CD4-positive, alpha-beta T cell treated with Interleukin-6 at 100 ng/mL for 8 hours (primary cell): ENCODE data around the gene RASGRP2.

Source experiments
- DNase-seq: peaks from one replicate; pipeline ENCODE4 v3.0.0-alpha.2; 2020; ENCODE audit warnings: mixed read lengths, low spot score

The RASGRP2 gene

DNA sequence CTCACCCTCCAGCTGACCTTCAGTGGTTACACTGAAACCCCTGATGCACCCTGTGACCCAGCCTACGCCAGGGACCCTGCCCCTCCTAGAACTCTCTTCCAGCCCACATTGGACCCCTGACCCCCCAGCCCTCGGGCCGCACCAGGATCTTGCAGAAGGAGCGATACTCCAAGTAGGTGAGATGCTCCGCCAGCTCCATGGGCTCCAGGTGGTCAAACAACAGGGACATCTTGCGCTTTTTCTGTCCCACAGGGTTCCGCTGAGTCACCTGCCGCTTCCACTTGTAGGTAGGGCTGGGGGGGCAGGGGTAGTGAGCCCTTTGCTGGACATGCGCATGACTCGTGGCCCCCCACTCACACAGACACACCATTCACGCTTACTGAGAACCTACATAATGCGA, 4.1 kb downstream of the RASGRP2 start:
- no peak for DNase-seq

DNA sequence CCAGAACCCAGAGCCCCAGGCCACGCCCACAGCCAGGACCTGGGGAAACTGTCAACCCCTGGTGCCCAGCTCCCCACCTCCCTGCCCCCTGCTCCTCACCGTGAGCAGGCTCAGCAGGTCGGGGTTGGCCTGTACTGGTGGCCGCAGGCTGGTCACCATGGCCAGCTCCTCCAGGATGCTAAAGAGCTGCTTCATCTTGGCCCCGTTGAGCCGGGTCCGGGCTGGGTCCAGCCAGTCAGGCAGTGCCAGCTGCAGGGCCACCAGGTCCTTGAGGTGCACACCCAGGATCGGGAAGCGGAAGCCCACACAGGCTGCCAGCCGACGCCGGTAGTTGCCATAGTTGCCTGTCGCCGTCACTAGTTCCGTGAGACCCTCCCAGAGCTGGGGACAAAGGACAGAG, 7.3 kb downstream of the RASGRP2 start:
- no peak for DNase-seq

DNA sequence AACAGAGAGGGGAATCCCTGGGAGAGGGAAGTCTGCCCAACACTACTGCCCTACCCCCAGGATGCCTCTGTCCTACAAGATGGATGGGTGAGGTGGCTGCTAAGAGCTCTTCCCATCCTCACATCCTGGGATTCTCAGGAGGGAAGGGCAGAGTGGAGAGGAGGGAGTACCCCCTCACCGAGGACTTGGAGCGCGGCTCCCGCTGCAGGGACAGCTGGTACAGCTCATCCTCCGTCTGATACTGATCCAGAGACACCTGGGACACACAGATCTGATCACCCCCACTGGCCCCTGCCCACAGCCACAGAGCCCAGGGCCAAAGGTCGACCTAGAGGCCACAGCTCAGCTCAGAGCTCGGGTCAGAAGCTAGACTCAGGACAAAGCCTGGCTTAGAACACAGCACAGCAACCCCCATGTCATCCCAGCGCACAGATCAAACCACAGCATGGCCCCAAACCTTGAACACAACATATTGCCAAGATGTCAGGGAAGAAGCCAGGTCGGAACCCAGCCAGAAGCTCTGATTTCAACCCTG, 8.2 kb downstream of the RASGRP2 start:
- DNase-seq: no peak

DNA sequence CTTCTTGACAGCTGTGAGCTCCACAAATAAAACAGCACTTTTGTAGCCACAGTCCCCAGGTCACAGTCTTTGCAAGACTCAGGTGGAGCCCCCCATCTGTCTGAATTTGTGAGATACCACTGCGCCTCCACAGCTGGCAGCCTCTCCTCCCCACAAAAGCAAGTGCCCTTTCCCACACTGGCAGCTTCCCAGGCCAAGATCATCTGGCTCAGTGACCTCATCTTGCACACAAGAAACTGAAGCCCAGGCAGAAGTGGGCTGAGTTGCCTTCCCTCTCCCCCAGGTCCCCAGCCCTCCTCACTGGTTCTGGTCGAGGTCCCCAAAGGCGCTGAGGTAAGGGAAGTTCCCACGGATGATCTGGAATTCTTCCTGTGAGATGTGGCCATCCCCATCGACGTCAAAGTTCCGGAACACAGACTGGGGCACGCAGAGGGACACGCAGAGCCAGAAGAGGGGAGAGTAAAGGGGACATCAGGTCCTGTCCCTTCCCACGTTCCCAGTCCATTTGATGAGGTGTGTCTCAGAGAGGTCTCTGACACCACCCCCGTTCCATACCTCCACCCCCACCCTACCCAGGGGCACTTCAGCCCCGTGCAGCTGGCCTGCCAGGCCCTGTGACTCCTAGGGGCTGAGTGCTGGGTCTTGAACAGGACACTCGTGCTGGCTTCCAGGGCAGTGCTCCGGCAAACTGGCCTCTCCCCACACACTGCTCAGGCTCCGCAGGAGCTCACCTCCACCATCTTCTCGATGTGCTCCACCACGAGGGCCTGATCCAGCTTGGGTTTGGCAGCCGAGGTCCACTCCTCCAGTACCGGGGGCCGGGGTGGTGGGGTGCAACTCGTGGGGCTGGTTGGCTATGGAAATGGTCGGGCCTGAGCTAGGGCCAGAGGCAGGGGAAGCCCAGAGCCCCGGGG, 8.9 kb downstream of the RASGRP2 start:
- no peak for DNase-seq

DNA sequence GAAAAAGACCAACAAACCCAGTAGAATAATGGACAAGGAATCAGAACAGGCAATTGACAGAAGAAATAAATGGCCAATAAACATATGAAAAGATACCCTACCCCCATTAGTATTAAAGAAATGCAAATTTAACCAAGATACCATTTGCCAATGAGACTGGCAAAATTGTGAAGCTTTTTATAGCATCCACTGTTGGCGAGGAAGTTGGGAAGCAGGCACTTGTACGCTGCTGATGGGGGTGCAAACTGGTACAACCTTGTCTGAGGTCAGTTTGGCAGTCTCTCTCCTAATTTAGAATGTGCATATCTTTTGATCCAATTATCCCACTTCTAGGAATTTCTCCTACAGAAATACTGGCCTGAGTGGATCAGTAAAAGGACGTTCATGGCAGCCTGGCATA, 12.3 kb downstream of the RASGRP2 start:
- no peak for DNase-seq

DNA sequence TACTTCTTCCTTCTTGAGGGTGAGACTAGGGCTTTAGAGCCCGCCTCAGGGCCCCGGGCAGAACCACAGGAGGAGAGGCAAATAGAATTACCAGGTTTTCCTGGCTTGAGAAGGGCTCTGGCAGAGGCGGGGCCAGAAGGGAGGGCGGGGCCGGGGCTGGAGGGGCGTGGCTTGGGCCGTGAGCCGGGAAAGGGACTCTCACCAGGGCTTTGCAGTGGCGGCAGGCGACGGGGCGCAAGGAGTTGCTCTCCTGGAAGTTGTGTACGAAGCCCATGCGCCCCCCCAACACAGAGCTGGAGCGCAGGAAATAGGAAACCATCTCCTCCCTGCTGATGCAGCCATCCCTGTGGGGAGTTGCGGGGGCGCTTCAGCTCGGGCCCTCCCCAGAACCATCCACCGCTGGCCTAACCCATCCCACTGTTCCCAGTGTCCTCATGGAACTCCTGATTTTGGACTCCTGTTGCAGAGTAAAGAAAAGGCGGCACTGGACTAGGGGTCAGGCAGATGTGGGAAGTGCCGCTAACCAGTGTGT, 14.0 kb downstream of the RASGRP2 start:
- no peak for DNase-seq

DNA sequence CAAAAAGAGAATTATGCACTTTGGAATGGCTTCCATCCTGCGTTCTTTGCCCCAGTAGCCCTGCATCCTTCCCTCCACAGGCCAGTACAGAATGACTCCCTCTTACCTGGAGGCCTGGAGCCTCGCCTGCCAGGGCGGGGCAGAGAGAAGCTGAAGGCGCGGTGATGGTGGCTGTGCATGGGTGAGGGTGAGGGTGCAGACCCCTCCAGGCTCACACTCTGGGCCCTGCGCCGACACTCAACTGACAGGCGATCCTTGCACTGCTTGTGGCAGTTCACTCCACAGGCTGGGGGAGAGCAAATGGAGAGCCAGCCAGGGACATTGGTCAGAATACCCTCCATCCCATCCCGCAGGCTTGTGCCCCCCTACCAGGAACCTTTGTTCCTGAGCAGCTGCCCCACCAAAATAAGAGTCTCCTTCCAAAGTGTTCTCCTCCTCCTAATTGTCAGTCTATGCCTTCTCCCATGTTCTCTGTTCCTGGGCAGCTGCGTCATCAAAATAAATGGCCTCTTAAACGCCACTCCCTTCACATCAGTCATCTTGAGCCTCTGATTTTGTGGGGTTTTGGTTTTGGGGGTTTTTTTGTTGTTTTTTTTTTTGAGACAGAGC, 15.1 kb downstream of the RASGRP2 start:
- DNase-seq: no peak

DNA sequence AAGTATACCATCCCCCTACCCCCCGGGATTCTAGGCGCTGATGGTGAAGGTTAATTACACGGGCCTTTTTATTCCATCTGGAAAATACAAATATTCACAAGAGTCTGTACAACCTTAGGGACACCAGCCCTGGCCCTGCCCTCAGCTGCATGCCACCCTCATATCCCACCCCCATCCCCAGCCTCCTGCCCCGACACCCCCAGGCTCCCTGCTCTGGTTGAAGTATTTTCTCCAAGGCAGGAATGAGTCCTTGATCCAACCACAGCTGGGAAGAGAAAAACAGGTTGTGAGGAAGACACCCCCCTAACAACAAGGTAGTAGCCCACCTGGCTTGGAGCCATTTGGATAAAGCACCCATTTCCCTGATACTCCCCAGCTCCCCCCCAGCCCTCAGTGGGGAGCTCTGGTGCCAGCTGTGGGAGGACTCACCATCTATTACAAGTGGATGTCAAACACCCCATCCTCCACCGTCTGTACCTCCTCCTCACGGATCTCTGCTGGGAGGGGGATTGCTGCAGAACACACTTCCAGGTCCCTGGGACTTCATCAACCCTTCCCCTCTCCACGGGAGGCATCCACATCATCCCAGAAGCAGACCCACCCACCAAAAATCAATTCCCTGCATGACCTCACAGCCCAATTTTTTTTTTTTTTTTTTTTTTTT, 16.9 kb downstream of the RASGRP2 start:
- no peak for DNase-seq

DNA sequence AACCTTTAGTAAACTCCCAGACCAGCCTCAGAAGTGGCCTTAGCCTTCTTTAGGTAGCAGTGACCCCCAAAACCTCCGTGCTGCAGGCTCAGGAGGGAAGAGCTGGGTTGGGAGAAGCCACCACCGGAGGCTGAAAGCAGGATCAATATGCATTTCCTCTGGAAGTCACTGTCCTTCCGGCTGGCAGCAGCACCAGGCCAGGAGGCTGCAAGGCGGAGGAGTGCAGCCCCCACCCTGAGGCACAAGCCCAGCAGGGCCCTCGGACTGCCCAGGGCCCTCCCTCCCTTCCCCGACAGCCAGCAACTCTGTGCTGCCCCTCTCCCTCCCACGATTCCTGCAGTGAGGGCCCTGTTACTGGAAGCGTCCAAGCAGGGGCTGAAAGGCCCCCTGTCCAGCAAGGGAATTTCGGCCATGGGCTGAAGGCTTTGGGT, 17.7 kb downstream of the RASGRP2 start:
- DNase-seq: no peak

DNA sequence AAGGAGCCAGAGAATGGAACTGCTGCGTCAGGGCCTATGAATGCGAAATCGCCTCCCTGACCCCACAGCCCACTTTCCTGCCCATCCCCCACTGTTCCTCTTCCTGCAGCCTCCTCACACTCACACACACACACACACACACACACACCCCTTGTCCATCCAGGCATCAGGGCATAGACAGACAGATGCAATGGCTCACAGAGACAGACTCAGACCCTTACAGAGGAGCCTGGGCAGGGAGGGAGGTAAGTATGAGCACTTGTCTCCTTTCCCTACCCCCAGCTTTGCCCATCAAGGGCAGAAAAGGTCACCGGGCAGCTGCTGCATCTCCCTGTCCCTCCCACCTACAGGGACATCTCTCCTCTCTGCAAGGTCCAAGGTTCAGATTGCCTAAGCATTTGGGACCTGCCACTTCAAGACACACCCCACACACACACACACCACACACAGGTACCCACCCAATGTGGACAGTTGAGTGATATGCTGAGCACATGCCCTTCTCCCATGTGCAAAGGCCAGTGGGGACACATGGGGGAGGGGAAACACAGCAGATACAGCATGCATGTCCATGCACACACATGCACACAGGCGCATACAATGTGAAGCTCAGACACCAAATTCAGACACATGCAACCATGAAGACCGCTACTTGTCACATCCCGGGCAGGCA, 18.9 kb downstream of the RASGRP2 start:
- DNase-seq: no peak

DNA sequence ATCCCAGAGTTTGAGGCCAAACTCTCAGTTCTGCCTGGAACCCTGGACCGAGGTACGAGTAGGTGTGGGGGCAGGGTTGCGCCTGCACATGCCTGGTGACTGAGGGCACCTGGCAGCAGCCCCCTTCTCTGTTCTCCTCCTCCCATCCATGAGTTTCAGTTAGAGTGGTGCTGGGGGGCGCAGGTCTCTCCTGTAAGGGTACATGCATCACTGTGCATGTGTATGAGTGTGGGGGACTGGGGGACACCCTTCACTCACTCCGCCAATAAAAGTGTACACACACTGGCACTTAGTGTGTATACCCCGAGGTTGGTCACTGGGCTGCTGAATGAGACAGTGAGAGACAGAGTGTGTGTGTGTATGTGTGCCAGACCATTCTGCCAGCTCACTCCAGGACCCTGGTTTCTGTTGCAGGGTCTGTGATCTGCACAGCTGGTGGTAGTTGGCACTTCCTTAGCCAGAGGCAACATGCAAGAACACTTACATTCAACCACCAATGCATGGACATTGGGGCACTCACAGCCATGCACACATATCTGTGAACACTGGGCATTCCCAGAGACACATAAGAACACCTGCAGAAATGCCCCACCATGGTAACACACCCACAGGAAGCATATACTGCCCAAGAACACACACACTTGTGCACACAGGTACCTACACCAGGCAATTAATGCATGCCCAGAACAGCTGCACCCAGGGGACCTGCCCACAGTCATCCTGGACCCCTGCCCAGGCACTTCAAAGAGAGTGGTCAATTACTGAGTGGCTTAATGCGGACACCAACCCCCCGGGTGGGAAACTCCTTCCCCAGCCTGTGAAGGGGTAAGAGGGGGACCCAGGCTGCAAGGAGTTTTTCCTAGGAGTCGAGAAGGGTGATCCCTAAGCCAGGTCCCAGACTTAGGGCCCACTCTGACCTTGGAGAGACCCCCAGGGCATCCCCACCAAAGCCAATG, 19.8 kb downstream of the RASGRP2 start:
- DNase-seq: no peak

DNA sequence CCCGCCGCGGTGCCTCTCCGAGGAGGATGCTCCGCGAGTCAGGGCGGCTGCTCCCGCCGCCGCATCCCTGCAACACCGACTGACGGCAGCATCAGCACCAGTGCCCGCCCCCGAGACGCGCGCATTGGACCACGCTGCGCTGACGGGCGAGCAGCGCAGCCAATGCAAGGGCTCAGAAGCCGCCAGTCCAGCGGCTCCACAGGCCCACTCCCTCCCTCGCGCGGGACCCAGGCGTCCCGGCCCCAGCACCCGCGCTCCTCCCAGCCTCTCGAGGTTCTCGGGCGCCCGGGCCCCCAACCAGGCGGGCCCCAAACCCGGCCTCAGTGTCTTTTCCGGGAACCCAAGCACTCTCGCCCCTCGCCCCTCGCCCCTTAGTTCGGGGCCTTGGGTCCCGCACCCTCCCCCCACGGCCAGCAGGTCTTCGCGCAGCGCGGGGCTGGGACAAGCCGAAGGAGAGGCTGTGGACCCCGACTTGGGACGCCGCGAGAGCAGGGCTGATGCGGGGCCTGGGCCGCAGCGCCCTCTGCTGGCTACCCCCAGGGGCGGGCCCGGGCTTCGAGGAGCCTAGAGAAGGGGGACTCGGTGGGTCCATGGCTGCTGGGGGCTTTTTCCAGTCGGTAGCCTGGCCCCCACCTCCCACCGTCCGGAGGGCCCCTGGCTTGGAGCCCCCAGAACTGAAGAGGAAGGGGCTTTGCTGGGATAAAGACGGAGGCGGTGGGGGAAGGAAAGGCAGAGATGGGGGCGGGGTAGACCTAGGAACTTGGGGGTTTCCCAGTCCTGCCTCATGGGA, 20.6 kb downstream of the RASGRP2 start, which contains the start of gene NRXN2:
TSS of gene NRXN2 (minus strand) at position 81 of the 790 bp plus-strand sequence. CDS start 9,498 bp downstream, outside the sequence.
- peak; percentile 83 for DNase-seq

DNA sequence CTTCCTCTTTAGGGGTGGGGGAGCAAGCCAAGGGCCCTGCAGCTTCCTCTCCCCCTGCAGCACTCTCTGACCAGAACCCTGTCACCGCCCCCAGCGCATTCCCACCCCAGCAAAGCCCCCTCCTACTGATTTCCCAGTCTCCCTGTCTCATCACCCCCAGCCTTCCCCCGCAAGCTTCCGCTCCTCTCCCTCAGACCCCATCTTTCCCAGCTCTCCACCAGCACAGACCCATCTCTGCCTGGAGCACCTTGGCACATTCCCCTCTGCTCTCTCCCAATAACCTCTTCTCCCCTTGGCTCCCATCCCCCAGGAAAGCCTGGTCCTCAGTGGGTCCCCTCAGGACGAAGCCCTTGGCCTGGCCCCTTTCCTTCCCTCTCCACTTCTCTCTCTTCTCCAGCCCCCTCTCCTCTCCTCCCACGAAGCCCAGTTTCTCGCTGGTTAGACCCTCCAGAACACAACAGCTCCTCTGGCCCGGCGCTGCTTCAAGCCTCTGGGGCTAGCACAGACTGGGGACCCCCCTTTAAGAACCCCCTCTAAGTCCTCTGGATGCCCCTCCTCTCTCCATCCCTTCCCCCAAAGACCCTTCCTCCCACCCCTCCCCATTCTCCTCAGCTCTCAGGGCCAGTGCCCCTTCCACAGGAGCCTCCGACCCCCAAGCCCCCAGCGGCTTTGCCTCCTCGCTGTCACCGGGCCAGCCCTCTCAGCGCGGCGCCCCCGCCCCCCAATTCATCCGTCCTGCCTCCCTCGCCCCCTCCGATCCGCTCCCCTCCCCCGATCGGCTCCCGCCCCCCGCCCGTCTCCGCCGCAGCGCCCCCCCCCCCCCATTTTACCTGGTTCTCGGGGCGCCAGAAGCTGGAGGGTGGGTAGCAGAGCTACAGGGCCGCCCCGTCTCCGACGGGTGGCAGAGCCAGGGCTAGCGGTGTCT, 21.5 kb downstream of the RASGRP2 start:
- DNase-seq: no peak

DNA sequence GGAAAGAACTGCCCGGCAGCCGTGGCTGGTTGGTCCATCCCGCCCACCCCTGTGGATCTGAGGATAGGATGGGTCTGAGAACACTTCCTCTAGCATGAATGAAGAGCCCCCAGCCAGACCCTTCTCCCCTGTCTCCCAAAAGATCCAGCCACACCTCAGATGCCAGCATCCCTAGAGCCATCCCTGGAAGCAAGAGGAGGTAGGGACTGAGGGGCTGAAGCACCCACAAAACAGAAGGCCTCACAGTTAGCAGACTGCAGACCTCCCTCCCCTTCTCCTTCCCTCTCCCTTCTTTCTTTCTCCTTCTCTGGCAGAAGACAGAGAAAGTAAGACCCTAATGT, 22.6 kb downstream of the RASGRP2 start:
- no peak for DNase-seq

DNA sequence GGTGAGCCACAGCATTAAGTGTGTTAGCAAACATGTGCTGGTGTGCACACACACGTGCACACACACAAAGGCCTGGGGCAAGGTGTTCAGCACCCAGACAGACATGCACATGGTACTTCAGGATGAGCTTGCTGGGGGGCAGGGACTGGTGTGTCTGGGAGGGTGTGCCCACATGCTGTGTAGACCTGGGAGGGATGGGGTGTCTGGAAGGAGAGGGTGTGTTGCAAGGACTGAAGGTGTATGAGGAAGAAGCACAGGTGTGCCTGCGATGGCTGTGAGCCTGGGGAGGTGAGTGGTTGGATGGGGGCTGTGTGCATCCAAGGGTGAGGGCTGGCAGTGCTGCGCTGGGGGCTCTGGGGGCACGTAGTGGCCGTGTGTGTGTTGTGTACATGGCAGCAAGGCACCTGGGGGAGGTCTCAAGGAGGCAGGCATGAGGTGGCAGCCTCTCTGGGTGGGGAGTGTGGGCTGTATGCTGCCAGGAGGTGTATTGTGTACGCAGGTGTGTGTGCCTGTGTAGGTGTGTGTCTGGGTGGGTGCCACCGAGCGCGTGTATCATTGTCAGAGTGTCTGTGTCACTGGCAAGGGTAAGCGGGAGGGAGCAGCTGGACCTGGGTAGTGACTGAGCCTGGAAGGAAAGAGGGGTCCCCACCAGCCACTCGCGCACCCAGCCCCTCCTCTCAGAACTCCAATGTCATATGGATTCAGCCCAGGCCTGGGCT, 23.1 kb downstream of the RASGRP2 start:
- no peak for DNase-seq

DNA sequence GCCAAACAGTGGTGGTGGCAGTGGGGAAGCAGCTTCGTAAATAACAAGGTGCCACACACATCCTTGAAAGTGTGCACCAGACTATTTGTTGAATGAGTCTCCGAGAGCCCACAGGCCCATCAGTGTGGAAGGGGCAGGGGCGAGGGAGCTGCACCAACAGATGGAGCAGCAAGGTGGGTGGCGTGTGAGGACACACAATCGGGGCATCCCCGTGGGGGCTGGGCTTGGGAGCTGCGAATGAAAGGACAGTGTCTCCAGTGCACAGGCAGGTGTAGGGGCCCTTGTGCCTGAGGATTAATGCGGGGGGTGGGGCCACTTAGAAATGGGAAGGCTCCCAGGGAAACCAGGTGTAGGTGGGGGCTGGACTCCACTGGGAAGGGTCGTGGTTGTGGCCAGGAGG, 23.8 kb downstream of the RASGRP2 start:
- no peak for DNase-seq

DNA sequence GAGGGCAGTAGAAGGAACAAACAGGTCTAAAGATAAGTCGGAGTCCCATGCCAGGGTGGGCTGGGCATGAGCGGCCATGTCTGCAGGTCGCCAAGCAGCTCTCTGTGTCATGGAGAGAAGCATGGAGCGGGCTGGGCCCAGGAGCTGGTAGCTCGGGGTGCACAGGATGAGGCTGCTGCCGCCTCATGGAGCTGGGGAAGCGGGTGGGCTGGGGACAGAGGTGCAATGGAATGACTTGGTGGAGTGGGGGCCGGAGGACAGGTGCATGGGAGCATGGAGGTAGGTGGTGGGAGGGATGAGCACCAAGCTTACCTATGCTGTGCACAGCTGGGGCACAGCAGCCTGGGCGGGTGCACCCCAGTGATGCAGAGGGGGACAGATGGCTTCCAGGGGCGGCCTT, 24.5 kb downstream of the RASGRP2 start:
- DNase-seq: no peak

DNA sequence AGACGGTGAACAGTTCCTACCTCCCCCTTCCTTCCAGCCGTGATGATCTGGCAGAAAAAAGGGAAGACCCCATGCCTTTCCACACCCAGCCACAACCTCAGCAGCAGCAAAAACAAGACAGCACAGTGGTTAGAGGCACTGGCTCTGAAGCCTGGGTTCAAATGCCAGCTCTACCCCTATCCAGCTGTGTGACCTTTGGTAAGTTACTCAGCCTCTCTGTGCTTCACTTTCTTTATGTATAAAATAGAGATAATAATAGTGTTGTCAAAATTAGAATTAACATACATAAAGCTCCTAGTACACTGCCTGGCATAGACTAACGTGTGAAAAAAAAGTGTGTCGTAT, 25.2 kb downstream of the RASGRP2 start:
- no peak for DNase-seq
